GM19099 (cell line): Measurements from ENCODE around the gene CORO7.

ENCODE experiments used
- POLR2A ChIP-seq: IDR thresholded peaks from 3 replicates; pipeline ENCODE4 v1.6.1; 2011; ENCODE audit warnings: low read depth; ENCODE audit not compliant: insufficient read length; ENCODE audit errors: extremely low read depth

CORO7 gene

DNA sequence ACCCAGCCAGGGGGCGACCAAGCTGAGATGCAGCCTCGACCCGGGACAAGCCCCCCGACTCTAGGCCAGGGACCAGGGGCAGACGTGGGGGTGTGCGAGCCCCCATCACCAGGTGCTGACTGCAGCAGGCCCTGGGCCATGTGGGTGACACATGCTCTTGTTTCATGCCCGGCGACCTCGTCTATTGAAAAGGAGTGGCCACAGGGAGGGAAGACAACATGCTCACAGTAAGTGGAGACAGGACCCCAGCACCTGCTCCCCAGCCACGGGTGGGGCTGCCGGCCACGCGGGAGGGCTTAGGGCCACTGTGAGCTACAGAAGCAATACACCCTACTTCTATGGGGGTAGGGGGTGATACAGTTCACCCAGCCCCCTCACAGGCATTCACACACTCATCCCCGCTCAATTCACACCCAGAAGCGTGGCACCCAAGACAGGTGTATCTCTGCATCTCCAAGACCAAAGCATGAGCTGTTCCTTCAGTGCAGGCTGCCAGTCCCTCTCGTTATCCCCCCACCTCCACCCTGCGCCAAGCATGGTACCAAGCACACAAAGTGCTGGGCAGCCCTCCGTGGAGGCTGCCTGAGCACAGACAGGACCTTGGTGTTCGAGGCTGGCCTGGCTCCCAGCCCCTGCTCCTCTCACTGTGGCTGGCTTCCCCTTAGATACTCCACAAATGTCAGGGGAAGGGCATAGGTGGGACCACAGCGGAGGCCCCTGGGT lies 31.2 kb downstream of the CORO7 start:
- TF ChIP-seq POLR2A: no peak

DNA sequence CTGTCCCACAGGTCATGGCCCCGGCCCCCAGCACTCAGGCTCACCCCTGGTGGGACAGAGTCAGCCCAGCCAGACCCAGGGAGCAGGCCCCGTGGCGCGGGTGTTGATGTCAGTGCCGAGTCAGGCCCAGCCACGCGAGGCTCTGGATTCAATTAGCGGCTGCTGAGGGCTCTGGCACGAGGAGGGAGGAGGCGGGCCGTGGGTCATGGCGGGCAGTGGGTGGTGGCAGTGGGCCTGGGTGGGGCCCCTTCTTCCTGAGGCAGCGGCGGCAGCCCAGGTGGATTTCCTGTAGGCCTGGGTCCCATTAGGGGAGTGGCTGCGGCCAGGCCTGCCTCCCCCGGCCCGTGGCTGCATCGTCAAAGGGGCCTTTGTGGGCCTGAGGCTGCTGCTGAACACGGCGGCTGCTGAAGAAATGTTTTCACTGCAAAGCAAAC lies 31.9 kb downstream of the CORO7 start:
- TF ChIP-seq POLR2A: no peak

DNA sequence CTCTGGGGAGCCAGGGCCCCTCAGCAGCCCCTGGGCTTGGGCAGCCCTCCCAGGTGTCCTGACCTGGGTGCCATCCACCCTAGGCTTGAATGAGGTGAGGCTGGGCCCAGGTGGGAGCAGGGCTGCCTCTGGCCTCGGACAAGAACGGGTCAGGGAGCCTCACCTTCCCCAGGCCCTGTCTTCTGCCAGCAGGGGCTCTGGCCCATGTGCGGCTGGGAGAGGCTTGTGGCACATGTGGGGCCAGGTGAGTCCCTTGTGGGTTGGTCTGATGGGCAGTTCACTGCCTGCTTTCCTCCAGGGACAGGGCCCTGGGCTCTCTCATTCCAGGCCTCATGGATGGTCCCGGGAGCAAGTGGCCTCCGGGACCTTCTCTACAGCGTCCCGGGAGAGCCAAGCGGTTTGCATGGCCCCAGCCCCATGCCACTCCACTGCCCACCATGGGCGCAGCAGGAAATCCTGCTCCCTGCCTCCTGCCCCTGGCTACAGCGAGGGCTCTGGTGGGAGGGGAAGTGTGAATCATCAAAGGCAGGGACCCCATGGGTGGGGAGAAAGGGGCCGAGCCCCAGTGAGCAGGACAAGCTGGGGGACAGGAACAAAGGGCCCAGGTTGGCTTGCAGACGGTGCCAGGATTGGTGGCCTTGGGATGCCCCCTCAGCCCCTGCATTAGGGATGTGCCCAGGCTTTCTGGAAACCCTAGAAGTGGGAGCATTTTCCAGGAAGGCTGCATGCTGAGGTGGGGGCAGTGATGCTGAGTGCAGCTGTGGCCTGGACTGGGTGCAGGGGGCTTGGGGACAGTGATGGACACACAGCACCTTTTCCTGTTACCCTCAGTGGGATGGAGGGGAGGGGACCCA lies 32.6 kb downstream of the CORO7 start:
- no peak for TF ChIP-seq POLR2A

DNA sequence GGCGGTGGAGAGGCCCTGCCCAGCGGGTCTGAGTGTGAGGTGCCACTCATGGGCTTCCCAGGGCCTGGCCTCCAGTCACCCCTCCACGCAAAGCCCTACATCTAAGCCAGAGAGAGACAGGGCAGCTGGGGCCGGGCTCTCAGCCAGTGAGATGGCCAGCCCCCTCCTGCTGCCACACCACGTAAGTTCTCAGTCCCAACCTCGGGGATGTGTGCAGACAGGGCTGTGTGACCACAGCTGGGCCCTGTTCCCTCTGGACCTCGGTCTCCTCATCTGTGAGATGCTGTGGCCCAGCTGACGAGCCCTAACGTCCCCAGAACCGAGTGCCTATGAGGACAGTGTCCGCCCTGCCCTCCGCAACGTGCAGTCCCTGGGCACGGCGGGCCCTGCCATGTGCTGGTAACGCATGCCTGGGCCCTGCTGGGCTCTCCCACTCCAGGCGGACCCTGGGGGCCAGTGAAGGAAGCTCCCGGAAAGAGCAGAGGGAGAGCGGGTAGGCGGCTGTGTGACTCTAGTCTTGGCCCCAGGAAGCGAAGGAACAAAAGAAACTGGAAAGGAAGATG lies 33.5 kb downstream of the CORO7 start:
- TF ChIP-seq POLR2A: no peak

DNA sequence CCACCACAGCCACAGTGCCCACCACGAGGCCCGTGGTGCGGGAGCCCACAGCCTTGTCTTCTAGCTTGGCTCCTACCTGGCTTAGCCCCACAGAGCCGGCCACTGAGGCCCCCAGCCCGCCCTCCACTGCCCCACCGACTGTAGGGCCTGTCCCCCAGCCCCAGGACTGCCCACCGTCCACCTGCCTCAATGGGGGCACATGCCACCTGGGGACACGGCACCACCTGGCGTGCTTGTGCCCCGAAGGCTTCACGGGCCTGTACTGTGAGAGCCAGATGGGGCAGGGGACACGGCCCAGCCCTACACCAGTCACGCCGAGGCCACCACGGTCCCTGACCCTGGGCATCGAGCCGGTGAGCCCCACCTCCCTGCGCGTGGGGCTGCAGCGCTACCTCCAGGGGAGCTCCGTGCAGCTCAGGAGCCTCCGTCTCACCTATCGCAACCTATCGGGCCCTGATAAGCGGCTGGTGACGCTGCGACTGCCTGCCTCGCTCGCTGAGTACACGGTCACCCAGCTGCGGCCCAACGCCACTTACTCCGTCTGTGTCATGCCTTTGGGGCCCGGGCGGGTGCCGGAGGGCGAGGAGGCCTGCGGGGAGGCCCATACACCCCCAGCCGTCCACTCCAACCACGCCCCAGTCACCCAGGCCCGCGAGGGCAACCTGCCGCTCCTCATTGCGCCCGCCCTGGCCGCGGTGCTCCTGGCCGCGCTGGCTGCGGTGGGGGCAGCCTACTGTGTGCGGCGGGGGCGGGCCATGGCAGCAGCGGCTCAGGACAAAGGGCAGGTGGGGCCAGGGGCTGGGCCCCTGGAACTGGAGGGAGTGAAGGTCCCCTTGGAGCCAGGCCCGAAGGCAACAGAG lies 34.2 kb downstream of the CORO7 start:
- no peak for TF ChIP-seq POLR2A

DNA sequence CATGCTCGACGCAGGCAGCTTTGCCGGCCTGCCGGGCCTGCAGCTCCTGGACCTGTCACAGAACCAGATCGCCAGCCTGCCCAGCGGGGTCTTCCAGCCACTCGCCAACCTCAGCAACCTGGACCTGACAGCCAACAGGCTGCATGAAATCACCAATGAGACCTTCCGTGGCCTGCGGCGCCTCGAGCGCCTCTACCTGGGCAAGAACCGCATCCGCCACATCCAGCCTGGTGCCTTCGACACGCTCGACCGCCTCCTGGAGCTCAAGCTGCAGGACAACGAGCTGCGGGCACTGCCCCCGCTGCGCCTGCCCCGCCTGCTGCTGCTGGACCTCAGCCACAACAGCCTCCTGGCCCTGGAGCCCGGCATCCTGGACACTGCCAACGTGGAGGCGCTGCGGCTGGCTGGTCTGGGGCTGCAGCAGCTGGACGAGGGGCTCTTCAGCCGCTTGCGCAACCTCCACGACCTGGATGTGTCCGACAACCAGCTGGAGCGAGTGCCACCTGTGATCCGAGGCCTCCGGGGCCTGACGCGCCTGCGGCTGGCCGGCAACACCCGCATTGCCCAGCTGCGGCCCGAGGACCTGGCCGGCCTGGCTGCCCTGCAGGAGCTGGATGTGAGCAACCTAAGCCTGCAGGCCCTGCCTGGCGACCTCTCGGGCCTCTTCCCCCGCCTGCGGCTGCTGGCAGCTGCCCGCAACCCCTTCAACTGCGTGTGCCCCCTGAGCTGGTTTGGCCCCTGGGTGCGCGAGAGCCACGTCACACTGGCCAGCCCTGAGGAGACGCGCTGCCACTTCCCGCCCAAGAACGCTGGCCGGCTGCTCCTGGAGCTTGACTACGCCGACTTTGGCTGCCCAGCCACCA lies 35.1 kb downstream of the CORO7 start:
- no peak for TF ChIP-seq POLR2A

DNA sequence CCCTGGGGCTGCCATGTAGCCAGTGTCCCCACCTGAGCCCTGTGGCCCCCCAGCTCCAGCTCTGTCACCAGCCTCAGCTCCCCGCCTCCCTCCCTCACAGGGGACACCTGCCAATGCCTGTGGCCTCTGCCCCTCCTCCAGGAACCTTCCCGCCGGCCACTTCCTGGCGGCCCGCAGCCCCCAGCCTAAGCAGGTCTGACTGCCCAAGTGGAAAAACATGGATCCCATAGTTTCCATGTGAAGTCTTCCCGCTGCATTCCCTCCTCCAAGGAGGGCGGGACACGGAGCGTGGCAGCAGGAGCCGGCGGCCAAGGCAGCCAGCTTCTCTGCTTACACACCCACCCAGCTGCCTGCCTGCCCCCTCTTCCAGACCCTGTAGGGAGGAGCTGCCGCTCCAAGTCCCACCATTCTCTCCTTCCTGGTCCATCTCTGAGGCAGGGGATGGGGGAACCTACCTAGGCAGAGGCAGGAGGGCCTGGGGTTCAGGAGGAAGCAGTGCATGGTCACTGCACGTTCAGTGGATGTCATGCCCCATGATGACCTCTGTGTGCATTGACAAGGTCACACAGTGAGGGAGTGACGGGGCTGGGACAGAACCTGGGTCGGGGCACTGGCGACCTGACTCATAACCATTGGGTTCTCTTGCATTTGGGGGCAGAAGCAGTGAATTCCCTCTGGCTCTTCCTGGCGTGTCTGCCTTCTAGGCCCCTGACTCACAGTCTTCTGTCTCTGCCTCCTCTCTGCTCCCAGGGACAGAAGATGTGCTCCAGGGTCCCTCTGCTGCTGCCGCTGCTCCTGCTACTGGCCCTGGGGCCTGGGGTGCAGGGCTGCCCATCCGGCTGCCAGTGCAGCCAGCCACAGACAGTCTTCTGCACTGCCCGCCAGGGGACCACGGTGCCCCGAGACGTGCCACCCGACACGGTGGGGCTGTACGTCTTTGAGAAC lies 36.0 kb downstream of the CORO7 start:
- TF ChIP-seq POLR2A: no peak

DNA sequence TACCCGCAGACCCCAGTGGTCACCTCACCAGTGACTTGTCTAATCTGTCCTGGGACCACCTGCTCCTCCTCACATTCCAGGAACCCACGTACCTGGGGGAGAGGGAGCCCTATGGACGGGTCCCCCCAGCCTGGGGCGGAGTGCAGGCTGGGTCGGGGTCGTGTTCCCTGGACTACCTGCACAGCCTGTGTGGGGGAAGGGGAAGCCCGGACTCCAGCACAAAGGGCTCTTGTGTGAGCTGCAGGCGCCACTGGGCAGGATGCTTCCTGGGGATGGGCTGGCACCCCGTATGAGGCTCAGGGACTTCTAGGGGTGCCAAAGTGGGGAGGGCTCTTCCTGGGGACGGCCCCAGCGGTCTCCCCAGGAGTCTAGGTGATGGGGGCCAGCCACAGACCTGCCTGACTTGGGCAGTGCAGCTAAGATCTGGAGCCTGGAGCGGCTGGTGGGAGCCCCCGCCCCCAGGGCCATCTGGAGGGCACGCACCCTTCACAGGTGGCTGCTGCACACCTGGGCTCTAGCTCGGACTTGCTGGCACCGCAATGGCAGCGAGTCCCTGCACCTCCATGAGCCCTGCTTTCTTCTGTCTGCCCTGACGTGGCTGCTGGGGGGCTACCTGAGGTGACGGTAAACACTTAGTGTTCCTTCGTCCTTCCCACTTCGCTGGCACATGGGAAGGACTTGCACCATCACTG lies 37.3 kb downstream of the CORO7 start:
- TF ChIP-seq POLR2A: no peak

DNA sequence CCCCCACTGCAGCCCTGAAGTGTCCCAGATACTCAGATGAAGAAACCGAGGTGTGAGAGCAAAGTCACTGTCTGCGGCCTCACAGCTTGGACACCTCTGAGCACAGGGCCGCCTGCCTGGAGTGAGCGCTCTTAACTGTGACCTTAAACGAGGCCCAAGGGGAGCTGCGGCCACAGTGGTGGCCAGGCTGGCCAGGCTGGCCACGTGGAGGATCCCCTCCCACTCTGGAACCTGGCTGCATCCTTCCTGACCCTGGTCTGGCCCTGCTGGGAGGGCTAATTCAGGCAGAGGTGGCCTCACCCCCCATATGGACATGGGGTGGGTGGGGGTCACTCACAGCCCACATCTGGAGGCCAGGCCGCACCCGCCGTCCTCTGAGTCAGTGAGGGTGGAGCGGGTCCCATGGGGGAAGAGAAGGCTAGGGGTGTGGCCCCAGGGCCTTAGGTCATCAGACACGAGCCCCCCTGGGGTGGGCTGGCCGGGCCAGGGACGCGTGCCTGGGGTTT lies 38.2 kb downstream of the CORO7 start:
- no peak for TF ChIP-seq POLR2A

DNA sequence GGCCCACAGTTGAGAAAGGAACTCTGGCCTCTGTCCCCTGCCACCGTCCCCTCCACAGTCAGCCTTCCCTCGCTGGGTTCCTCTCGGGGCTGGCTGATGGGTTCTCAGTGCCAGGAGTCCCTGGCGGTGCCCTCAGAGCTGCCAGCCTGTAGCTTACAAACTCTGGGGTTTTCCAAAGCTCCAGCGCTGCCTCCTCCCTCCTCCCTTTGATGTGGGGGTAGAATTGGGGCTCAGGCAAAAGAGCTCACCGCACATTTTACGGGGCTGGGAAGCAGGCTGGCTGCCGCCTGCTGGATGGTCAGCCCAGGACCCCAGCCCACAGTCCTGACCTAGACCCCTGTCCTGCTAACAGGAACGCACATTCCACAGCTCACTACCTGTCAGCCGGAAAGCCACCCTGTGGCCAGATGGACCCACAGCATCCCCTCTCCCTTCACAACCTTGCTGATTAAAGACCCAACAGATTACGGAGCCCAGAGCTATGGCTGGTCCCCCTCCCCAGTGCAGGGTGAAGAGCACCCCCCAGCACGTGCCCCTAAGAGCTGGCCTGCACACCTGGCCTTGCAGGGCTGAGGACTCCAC lies 38.7 kb downstream of the CORO7 start:
- TF ChIP-seq POLR2A: no peak

DNA sequence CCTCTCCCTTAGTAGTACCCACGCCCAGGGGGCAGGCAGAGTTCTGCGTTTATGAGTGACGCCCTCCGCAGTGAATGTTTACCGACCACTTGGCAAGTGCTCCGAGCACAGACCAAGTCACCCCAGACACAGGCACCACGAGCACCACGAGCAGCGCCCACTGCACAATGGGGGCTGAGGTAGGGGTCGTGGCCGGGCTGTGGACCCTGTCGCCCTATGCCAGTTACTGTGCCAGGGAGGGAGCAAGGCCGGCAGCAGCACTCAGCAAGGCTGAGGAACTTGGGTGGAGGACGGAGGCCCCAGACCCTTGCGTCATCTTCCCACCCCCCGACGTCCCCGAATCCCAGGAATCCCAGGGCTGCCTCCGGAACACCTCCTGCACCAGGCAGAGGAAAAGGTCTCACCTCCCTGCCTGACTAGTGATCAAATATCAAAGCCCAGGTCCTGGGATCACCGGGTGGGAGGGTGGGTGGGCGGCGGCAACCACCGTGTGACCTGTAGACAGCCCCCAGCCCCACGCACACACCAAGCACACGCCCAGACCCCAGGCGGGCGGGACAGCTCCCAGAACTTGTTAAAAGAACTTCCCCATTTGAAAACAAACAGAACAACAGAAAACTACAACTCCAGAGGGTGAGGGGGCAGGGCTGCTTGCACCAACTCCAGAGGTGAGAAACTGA lies 39.4 kb downstream of the CORO7 start:
- no peak for TF ChIP-seq POLR2A
